HG03039 (cell line): Measurements from ENCODE around the gene SRR.

Experiments
- ATAC-seq: cut with Tn5 transposase; IDR thresholded peaks from one replicate; pipeline ENCODE4 v1.9.1; 2021; ENCODE audit warnings: mild to moderate bottlenecking, moderate library complexity; ENCODE audit not compliant: unreplicated experiment

SRR gene

DNA sequence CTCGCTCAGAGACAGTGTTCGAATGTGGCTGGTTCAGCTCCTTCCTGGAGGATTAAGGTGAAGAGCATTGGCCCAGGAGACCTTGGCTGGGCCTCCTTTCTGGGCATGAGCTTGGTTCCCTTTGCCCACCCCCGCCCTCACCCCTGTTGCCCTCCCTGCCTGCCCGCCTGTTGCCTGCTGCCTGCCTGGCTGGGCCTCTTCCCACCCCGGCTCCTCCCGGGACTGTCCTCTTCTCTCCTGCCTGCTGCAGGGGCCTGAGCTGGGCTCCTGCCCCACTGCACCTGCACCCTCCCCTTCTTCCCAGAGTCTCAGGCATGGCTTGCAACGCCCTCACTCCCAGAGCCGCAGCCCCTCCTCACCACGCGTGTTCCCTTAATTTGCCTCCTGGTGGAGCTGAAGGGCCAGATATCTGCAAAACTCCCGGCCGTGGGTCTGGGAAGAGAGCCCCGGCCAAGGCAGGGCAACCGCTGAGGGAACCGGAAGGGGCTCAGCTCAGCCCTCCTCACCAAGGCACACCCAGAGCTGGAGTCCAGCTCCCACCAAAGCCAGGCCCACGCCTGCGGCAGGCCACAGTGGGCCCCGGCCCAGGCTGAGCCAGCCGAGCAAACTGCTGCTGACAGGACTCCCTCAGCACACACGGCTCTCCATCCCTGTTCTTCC, 65.9 kb downstream of the SRR start:
- no peak for ATAC-seq

DNA sequence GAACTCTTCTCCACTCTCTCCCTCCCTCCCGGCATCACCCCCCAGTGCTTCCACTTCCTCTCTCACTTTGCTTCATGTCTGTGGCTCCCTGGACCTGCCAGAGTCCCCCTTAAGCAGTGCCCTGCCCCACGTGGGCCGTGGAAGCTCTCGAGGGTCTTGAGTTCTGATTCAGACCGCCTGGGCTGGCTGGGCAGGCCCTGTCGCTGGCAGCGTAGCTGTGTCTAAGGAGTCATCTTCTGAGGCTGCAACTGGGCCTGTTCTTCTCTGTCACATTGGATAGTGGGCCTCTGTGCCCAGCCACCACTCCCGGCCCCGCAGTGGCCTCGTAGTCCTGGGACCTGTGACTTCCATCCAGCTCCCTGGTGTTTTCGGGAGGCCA, 66.5 kb downstream of the SRR start:
- ATAC-seq, result no peak

DNA sequence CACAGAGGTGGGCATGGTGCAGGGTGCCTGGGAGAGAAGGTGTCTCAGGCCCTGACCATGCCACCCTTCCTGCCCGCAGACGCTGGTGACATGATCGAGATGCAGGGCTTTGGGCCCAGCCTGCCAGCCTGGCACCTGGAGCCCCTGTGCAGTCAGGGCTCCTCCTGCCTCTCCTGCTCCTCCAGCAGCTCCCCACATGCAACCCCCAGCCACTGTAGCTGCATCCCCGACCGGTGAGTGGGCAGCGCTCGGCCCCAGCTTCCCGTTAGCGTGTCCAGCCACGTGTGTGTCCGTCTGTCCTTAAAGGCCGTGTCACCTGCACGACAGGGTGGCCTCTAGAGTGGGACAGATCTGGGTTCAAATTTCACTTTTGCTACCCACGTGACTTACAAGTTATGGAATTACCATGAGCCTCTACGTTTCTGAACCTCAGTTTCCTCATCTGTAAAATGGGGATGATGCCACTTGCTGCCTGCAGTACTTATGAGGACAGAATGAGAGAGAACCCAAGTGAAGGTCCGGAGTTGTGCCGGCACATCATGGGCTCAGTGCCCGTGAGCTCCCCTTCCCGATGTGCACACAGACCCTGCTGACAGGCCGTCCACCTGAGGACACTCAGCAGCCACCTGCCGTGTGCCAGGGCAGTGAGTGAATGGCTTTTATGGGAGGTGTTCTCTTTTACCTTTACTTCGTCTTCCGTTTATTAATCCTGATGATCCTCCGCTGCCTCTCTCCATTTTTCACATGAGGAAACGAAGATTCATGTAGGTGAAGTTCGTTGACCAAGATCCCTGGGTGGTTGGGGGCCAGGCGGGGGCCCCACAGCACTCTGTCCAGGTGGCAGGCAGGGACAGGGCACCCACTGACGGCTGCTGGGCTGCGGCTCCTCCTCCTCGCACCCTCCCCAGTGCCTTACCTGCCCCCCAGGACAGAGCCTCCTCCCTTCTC, 67.7 kb downstream of the SRR start:
- no peak for ATAC-seq

DNA sequence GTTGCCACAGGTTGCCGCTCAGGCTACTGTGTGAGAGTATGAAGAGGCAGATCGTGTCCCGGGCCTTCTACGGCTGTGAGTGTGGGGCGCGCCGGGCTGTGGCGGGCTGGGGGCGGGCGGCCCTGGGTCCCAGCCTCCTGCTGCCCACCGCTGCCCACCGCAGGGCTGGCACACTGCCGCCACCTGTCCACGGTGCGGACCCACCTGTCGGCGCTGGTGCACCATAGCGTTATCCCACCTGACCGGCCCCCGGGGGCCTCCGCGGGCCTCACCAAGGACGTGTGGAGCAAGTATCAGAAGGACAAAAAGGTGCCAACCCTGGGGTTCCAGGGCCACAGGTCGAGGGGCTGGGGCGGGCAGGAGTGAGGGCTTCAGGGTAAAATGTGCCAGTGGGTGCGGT, 68.4 kb downstream of the SRR start:
- no peak for ATAC-seq

DNA sequence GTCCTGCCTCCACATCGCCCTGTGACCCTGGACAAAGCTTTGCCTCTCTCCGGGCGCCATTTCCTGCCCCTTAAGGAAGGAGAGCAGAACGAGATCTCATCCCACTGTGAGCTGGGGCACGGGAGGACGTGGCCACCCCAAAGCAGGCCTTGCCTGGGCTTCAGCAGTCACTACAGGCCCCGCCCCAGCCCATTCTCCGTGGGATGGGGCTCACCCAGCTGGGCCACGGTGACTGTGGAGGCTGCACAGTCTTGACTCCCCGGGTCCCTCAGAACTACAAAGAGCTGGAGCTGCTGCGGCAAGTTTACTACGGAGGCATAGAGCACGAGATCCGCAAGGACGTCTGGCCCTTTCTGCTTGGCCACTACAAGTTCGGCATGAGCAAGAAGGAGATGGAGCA, 68.9 kb downstream of the SRR start:
- no peak for ATAC-seq

DNA sequence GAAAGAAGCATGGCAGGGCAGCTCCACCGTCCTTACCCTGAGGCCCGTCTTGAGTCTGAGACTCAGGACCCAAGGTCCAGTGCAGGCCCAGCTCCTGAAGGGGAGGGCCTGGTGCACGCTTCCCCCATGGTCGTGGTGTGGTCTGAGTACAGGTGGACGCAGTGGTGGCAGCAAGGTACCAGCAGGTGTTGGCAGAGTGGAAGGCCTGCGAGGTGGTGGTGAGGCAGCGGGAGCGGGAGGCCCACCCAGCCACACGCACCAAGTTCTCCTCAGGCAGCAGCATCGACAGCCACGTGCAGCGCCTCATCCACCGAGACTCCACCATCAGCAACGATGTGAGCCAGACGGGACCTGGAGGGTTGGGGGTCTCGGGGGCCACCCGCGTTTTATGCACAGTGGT, 69.4 kb downstream of the SRR start:
- ATAC-seq, result no peak
